OCI-M2 (cell line): ENCODE results near the gene SMC6.

Experiments used
- DNase-seq: peaks from one replicate; lab custom pipeline; 2025; ENCODE audit not compliant: unreplicated experiment; lab: John Stamatoyannopoulos, UW

Gene SMC6

GRCh38 chr2:17753803-17754663 lies at the start of gene SMC6, which contains the start of gene GEN1:
SMC6 (minus strand) TSS chr2:17753810; CDS start chr2:17745946, 7,864 bp downstream.
GEN1 (plus strand) TSS chr2:17754138; CDS start chr2:17759944, 5,806 bp downstream.
- DNase-seq = peak; percentile 67

GRCh38 chr2:17800693-17801458 lies 47.3 kb upstream of the SMC6 start:
- no peak for DNase-seq

GRCh38 chr2:17800219-17800618 lies 46.6 kb upstream of the SMC6 start:
- DNase-seq = no peak

- no peak for DNase-seq
Measured at GRCh38 chr2:17799301-17800120, 45.9 kb upstream of the SMC6 start.

GRCh38 chr2:17798338-17798737 lies 44.7 kb upstream of the SMC6 start:
- no peak for DNase-seq

- DNase-seq = no peak
Measured at GRCh38 chr2:17795309-17795708, 41.7 kb upstream of the SMC6 start.

GRCh38 chr2:17793803-17794354 lies 40.3 kb upstream of the SMC6 start:
- DNase-seq = no peak

- DNase-seq = no peak
Measured at GRCh38 chr2:17793296-17793695, 39.7 kb upstream of the SMC6 start.

GRCh38 chr2:17792515-17792914 lies 38.9 kb upstream of the SMC6 start:
- no peak for DNase-seq

GRCh38 chr2:17791817-17792130 lies 38.2 kb upstream of the SMC6 start:
- DNase-seq = no peak

GRCh38 chr2:17791121-17791816 lies 37.7 kb upstream of the SMC6 start:
- no peak for DNase-seq

GRCh38 chr2:17790536-17790935 lies 36.9 kb upstream of the SMC6 start:
- no peak for DNase-seq

- DNase-seq = no peak
Measured at GRCh38 chr2:17788773-17789172, 35.2 kb upstream of the SMC6 start.

GRCh38 chr2:17786727-17787126 lies 33.1 kb upstream of the SMC6 start:
- DNase-seq = no peak

GRCh38 chr2:17781482-17781881 lies 27.9 kb upstream of the SMC6 start:
- DNase-seq = no peak

GRCh38 chr2:17780546-17780945 lies 26.9 kb upstream of the SMC6 start:
- DNase-seq = no peak

GRCh38 chr2:17772532-17772931 lies 18.9 kb upstream of the SMC6 start:
- DNase-seq = no peak

- DNase-seq = no peak
Measured at GRCh38 chr2:17771956-17772355, 18.3 kb upstream of the SMC6 start.

- DNase-seq = no peak
Measured at GRCh38 chr2:17768894-17769293, 15.3 kb upstream of the SMC6 start.

- no peak for DNase-seq
Measured at GRCh38 chr2:17765398-17765797, 11.8 kb upstream of the SMC6 start.
